Testis (tissue), 3 donors: ENCODE data around the gene ZFAND6. TPM values are rescaled to one million over a fixed set of nuclear protein-coding genes. Genes with fewer than 3 reads are reported as not detected.

ENCODE experiments used
- DNase-seq: peaks from one replicate; pipeline ENCODE4 v3.0.0-alpha.2; 2019
- H3K27ac ChIP-seq, 2 donors: fragments of 200-600 bp; sonication (generic); one replicate each; pipeline ENCODE4 v1.5.1; 2019
- H3K27me3 ChIP-seq: fragments of 200-600 bp; sonication (generic); one replicate; pipeline ENCODE4 v1.5.1; 2019
- H3K36me3 ChIP-seq: fragments of 200-600 bp; sonication (generic); one replicate; pipeline ENCODE4 v1.5.1; 2017; ENCODE audit warnings: low read depth; ENCODE audit errors: missing control alignments
- H3K4me1 ChIP-seq: fragments of 200-600 bp; sonication (generic); one replicate; pipeline ENCODE4 v1.5.1; 2019
- H3K4me3 ChIP-seq, 2 donors: fragments of 200-600 bp; sonication (generic); one replicate each; pipeline ENCODE4 v1.5.1; 2017 to 2019
- H3K9me3 ChIP-seq: fragments of 200-600 bp; sonication (generic); one replicate; pipeline ENCODE4 v1.5.1; 2017
- POLR2A ChIP-seq: fragments of 450-650 bp; IDR thresholded peaks from one replicate; pipeline ENCODE4 v1.6.1; 2017; ENCODE audit warnings: antibody characterized with exemption, mild to moderate bottlenecking, moderate library complexity
- WGBS, 2 donors: methylation state at CpG; one replicate each; pipeline ENCODE4 v1.1.5; 2018; 5-methylcytosine and 5-hydroxymethylcytosine counted together
- intact Hi-C: fragments of 100-400 bp; cut with DNase I; formaldehyde crosslinking; loops from one replicate; pipeline ENCODE4 v1.15.1; 2023; ENCODE audit warnings: low total_unique reads
- polyA plus RNA-seq: library from polyadenylated mRNA; stranded (reverse); fragments of 350-450 nt; fragmentation: Illumina TruSeq; extraction: RNeasy Lipid Tissue Mini Kit (QIAGEN cat#74804); gene quantifications from one replicate; pipeline ENCODE4 v1.2.3, GENCODE V29; 2014; ENCODE audit warnings: low read depth, low replicate concordance; ENCODE audit not compliant: insufficient read depth
- total RNA-seq, 2 donors: library from RNA; depleted of rRNA; stranded (reverse); fragments of >200 nt; gene quantifications; one replicate each; pipeline ENCODE4 v1.2.3, GENCODE V29; 2016
- TF ChIP-seq, protein P1 (sequence below), 3 experiments: fragments of 450-650 bp in 2 of 3; fragments of 200-600 bp in 1 of 3; sonication (generic) in 1 of 3; IDR thresholded peaks; one replicate each; pipeline ENCODE4 v1.5.1; 2016 to 2019; ENCODE audit warnings: antibody characterized with exemption in 3 of 3, mild to moderate bottlenecking in 2 of 3, moderate library complexity in 1 of 3

The ZFAND6 gene
- total and polyA plus RNA-seq, 3 donors from 2014 or later: 220 to 255 (median 251) TPM

DNA sequence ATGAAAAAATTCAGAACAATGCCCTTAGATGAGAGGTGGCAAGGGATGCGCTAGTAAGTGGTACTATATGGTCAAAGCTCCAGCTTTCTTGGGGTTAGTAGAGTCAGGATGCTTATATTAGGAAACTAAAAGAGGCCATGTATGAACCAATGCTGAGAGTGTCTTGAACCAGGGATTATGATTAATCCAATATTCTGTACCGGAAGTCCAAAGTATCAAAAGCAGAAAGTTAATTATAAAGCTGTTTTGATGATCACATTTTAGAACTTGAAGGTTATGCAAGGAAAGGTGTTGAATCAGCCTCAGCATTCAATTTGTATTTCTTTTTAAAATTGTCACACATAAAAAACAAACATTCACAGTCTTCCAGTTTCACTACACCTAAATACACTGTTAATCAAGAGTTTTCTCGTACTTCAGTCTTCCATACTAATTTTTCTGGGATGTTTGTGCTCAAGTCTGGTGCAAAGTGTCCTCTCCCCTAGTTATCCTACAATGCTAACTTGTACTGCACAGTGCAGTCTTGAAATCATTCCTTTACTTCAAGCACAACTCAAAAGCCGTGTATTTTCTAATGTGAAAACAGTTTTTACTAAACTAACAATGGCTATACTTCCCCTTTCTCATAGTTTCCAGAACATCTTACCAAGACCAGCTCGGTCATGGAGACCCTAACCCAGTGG lies 82.6 kb downstream of the ZFAND6 start:
- H3K36me3 ChIP-seq: no peaks in the 10 kb centered on the region
- H3K4me3 ChIP-seq: no peak overlapping the region
- H3K9me3 ChIP-seq: no peaks in the 10 kb centered on the region
- WGBS, 2 donors: 78 to 89% methylated on average over 5 of the region's 5 CpGs
- DNase-seq: no peak
- H3K27me3 ChIP-seq: no peaks in the 10 kb centered on the region
- H3K4me1 ChIP-seq: no peaks in the 10 kb centered on the region
- H3K27ac ChIP-seq: no peak overlapping the region
- intact Hi-C loops: no loop called here
- no peak for TF ChIP-seq POLR2A
- TF ChIP-seq, protein P1, sequence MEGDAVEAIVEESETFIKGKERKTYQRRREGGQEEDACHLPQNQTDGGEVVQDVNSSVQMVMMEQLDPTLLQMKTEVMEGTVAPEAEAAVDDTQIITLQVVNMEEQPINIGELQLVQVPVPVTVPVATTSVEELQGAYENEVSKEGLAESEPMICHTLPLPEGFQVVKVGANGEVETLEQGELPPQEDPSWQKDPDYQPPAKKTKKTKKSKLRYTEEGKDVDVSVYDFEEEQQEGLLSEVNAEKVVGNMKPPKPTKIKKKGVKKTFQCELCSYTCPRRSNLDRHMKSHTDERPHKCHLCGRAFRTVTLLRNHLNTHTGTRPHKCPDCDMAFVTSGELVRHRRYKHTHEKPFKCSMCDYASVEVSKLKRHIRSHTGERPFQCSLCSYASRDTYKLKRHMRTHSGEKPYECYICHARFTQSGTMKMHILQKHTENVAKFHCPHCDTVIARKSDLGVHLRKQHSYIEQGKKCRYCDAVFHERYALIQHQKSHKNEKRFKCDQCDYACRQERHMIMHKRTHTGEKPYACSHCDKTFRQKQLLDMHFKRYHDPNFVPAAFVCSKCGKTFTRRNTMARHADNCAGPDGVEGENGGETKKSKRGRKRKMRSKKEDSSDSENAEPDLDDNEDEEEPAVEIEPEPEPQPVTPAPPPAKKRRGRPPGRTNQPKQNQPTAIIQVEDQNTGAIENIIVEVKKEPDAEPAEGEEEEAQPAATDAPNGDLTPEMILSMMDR (IDR thresholded peaks at IDR 0.05): no peak

DNA sequence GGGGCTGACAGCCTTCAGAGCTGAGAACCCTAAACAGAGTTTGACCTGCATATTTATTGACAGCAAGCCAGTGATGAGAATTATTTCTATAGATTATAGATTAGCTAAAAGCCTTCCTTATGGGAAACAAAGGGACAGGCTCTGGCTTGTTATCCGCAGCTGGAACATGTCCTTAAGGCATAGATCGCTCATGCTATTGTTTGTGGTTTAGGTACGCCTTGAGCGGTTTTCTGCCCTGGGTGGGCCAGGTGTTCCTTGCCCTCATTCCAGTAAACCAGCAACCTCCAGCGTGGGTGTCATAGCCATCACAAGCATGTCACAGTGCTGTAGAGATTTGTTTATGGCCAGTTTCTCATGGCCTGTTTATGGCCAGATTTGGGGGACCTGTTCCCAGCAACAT lies 83.2 kb downstream of the ZFAND6 start:
- no peak for DNase-seq
- WGBS, 2 donors: 85 to 87% methylated on average over 5 of the region's 5 CpGs

DNA sequence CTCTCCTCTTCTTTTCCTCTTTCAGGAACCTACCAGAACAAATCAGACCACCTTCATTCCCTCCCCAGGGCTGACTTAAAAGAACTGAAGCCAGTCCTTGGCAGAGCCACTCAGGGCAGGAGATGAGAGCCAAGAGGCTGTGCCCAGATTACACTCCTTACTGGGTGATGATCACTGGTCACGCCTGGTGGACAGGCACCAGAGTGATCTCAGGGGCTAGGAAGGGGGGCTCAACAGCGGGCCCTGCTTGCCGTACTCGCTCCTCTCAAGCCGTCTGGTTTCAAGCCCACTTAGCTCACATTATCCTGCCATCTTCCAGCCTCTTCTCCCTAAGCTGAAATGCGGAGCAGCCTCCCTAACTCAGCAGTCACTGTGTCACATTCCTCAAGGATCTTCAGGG lies 91.7 kb downstream of the ZFAND6 start:
- DNase-seq: no peak
- H3K9me3 ChIP-seq: no peaks in the 10 kb centered on the region
- no peaks in the 10 kb centered on the region for H3K27me3 ChIP-seq
- 65% methylated on average over 6 of the region's 6 CpGs for WGBS, 2 donors
- H3K4me1 ChIP-seq: peaks cover 20% of the 10 kb centered on the region
- H3K27ac ChIP-seq: no peak overlapping the region
- no peaks in the 10 kb centered on the region for H3K36me3 ChIP-seq
- no peak overlapping the region for H3K4me3 ChIP-seq
- TF ChIP-seq POLR2A: no peak
- TF ChIP-seq, protein P1 (IDR thresholded peaks at IDR 0.05): no peak
- intact Hi-C loops: no loop called here

More for the DNA sequence above, 83.2 kb downstream of the ZFAND6 start:
- no peaks in the 10 kb centered on the region for H3K27me3 ChIP-seq
- no peaks in the 10 kb centered on the region for H3K36me3 ChIP-seq
- TF ChIP-seq, protein P1 (IDR thresholded peaks at IDR 0.05): no peak
- TF ChIP-seq POLR2A: no peak
- no peaks in the 10 kb centered on the region for H3K9me3 ChIP-seq
- intact Hi-C loops: no loop called here
- H3K4me1 ChIP-seq: no peaks in the 10 kb centered on the region
- no peak overlapping the region for H3K4me3 ChIP-seq
- H3K27ac ChIP-seq: no peak overlapping the region

DNA sequence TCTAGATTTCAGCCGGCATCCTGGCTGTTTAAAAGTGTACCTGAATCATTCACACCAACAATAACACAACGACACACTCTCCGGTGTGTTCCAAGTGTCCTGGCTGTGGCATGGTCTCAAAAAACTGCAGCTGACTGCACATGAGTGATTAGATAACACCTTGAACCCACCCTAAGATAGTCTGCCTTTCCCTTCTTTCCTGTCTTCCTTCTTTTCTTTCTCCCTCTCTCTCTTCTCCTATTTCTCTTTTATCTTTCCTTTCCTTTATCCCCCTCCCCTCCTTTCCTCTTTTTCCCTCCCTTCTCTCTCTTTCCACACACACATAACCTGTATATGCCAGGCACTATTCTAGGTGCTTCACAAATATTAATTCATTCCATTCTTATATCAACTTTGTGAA lies 92.1 kb downstream of the ZFAND6 start:
- H3K27ac ChIP-seq: peak overlapping the region in 1 of 2 donors; percentile 63
- intact Hi-C loops: no loop called here
- no peaks in the 10 kb centered on the region for H3K36me3 ChIP-seq
- no peak for DNase-seq
- H3K4me1 ChIP-seq: peaks cover 25% of the 10 kb centered on the region
- H3K9me3 ChIP-seq: no peaks in the 10 kb centered on the region
- no peaks in the 10 kb centered on the region for H3K27me3 ChIP-seq
- 33 to 37% methylated on average over 3 of the region's 3 CpGs for WGBS, 2 donors
- no peak overlapping the region for H3K4me3 ChIP-seq
- TF ChIP-seq, protein P1 (IDR thresholded peaks at IDR 0.05): no peak
- no peak for TF ChIP-seq POLR2A
